Activated naive CD8-positive, alpha-beta T cell treated with anti-CD3 and anti-CD28 coated beads, Interleukin-2, amount 10 ng/mL, durations not matched to agents 7 days and 5 days (primary cell): ENCODE data around the gene SH3GL3. TPM values are rescaled to one million over a fixed set of nuclear protein-coding genes. Genes with fewer than 3 reads are reported as not detected.

ENCODE experiments used
- ATAC-seq: fragments of 150-1000 bp; cut with Tn5 transposase; one replicate; pipeline ENCODE4 v1.10.0; 2021; ENCODE audit warnings: low read depth, moderate library complexity
- POLR2A ChIA-PET: fragments of 350-600 bp; sonication (Branson Sonifier 250); formaldehyde crosslinking; loops from one replicate; lab custom pipeline; 2021; ENCODE audit warnings: antibody characterized with exemption; lab: Charles Lee
- DNase-seq: peaks from one replicate; pipeline ENCODE4 v3.0.0; 2021
- H3K27ac Mint-ChIP-seq: one replicate; pipeline ENCODE4 v1.8.0; 2022; ENCODE audit warnings: mild to moderate bottlenecking, mixed read lengths
- H3K27me3 Mint-ChIP-seq: one replicate; pipeline ENCODE4 v1.8.0; 2022; ENCODE audit warnings: mild to moderate bottlenecking, moderate library complexity, mixed read lengths
- H3K36me3 Mint-ChIP-seq: one replicate; pipeline ENCODE4 v1.8.0; 2021; ENCODE audit warnings: mild to moderate bottlenecking, mixed read lengths
- H3K4me1 Mint-ChIP-seq: one replicate; pipeline ENCODE4 v1.8.0; 2021; ENCODE audit warnings: mixed read lengths
- H3K4me3 Mint-ChIP-seq: one replicate; pipeline ENCODE4 v1.8.0; 2022; ENCODE audit warnings: mild to moderate bottlenecking, moderate library complexity, mixed read lengths
- H3K9me3 Mint-ChIP-seq: one replicate; pipeline ENCODE4 v1.8.0; 2021; ENCODE audit warnings: mixed read lengths
- total RNA-seq, 2 experiments: library from RNA; stranded (reverse); gene quantifications; one replicate each; pipeline ENCODE4 v1.2.3, GENCODE V29; 2021

SH3GL3 gene
- total RNA-seq, 2 experiments from 2014 or later, result not detected

GRCh38 chr15:83443076-83443847 is 3.9 kb upstream of the SH3GL3 start:
- H3K27ac Mint-ChIP-seq, result no peak overlapping the region
- POLR2A ChIA-PET, result no interaction called here
- peaks cover 10% of the 10 kb centered on the region for H3K4me1 Mint-ChIP-seq
- H3K4me3 Mint-ChIP-seq, result no peak overlapping the region
- H3K36me3 Mint-ChIP-seq, result no peaks in the 10 kb centered on the region
- H3K9me3 Mint-ChIP-seq, result no peaks in the 10 kb centered on the region
- ATAC-seq (no peak), DNase-seq (no peak)
- H3K27me3 Mint-ChIP-seq, result peaks cover 26% of the 10 kb centered on the region

DNA sequence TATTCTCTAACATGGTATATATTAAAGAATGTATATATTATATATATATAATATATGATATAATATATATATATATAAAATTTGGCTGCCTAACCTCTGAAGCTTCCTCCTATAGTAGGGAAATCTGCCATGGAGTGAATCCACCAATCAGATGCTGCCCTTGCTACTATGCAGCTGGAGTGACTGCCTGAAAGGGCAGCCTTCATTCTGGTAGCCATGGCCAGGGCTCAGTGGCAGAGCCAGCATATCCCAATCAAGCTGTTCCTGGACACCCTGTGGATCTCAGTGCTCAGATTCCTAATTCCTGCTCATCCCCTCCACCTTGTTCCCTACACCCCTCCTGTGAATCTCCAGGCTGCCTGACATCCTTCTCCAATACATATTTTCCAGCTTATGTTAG is 2.2 kb upstream of the SH3GL3 start:
- H3K9me3 Mint-ChIP-seq, result no peaks in the 10 kb centered on the region
- peaks cover 41% of the 10 kb centered on the region for H3K27me3 Mint-ChIP-seq
- ATAC-seq (no peak), DNase-seq (no peak)
- H3K4me3 Mint-ChIP-seq, result no peak overlapping the region
- POLR2A ChIA-PET, result no interaction called here
- H3K36me3 Mint-ChIP-seq, result no peaks in the 10 kb centered on the region
- no peak overlapping the region for H3K27ac Mint-ChIP-seq
- peaks cover 8% of the 10 kb centered on the region for H3K4me1 Mint-ChIP-seq

DNA sequence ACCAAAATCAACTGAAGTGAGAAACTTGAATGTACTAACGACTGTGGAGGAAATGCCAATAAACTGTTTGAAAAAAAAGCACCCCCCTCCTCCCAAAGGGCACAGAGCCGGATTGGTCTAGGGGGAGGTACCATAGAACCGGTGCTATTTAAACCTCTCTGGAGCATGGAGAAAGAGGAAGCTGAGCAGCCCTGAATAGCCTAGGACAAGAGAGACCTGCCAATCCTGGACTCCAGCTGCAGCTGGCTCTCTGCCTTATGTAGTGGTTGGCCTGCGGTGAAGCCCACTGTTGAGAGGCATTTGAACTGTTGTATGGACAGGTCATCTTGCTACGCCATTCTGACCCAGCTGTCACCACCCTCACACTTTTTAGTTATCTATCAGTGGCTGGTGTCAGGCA is 1.5 kb upstream of the SH3GL3 start:
- POLR2A ChIA-PET, result no interaction called here
- Mint-ChIP-seq H3K4me3 (no peak overlapping the region), H3K4me1 (peaks cover 8% of the 10 kb centered on the region), H3K27ac (no peak overlapping the region), H3K36me3 (no peaks in the 10 kb centered on the region), H3K9me3 (no peaks in the 10 kb centered on the region), H3K27me3 (peaks cover 45% of the 10 kb centered on the region)
- DNase-seq, result no peak
- no peak for ATAC-seq

DNA sequence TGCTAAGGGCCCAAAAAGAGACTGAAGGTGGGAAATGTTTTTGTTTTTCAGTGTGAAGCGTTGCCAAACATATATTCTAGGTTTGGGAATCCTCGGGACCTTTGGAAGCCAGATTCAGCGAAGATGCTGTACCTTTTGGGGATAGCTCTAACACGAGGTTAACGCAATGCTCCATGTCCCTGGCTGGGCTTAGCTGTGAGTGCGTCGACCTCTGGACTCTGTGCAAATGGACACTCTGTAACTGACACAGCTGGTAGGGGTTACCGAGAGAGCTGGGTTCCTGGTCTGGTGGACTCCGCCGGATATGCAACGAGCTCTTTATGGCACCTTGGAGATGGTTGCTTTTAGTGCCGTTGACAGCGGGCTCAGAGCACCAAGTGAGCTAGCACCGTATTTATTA is 724 bp upstream of the SH3GL3 start:
- POLR2A ChIA-PET, result no interaction called here
- no peak for DNase-seq
- peaks cover 45% of the 10 kb centered on the region for H3K27me3 Mint-ChIP-seq
- no peaks in the 10 kb centered on the region for H3K36me3 Mint-ChIP-seq
- no peak overlapping the region for H3K27ac Mint-ChIP-seq
- ATAC-seq, result no peak
- no peak overlapping the region for H3K4me3 Mint-ChIP-seq
- H3K4me1 Mint-ChIP-seq, result peaks cover 8% of the 10 kb centered on the region
- H3K9me3 Mint-ChIP-seq, result no peaks in the 10 kb centered on the region

- Mint-ChIP-seq H3K36me3 (no peaks in the 10 kb centered on the region), H3K27me3 (peaks cover 45% of the 10 kb centered on the region), H3K27ac (no peak overlapping the region), H3K9me3 (no peaks in the 10 kb centered on the region), H3K4me3 (no peak overlapping the region), H3K4me1 (peaks cover 8% of the 10 kb centered on the region)
- POLR2A ChIA-PET, result no interaction called here
- ATAC-seq (no peak), DNase-seq (no peak)
Observed at GRCh38 chr15:83449250-83449671, 2.1 kb downstream of the SH3GL3 start.

DNA sequence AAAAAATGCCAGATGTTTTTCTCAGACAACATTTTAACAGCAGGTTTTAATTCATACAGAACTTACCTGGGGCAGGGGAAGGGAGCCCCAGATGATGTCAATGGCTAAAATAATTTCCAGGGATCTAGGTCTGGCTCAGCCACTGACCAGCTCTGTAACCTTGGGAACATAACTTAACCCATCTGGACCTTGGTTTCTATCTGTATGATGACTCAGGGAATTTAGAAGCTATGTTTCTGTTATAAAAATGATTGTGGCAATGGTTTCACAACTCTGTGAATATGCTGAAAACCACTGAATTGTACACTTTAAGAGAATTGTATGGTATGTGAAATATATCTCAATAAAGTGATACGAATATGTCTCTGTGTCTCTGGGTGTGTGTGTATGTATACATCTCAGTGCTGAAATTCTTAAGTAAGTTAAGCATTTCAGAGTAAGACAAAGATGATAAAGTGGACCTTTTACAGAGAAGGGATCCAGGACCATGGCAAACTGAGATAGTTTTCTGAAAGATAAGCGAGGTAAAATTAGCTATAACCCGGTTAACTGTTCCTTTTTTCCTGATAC is 2.9 kb downstream of the SH3GL3 start:
- ATAC-seq (no peak), DNase-seq (no peak)
- Mint-ChIP-seq H3K4me1 (peaks cover 8% of the 10 kb centered on the region), H3K9me3 (no peaks in the 10 kb centered on the region), H3K4me3 (no peak overlapping the region), H3K27ac (no peak overlapping the region), H3K27me3 (peaks cover 44% of the 10 kb centered on the region), H3K36me3 (no peaks in the 10 kb centered on the region)
- POLR2A ChIA-PET, result no interaction called here

DNA sequence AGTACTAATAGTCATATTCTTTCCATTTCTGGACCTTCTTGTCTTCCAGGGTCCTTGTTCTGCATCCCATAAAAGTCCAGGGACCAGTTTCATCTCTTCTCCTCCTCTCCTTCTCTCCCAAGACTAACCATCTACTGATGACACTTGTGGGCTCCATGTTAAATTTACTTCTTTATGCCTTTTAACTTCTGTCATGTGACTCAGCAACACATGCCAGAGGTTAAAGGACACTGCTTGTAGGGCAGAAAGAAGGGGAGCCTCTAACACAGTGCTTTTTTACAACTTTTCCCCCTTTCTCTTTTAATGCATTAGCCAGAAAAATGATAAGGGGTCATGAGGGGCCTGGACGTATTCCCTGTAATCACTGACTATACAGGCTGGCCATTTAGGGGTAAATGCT is 10.0 kb downstream of the SH3GL3 start:
- DNase-seq (no peak), ATAC-seq (no peak)
- Mint-ChIP-seq H3K9me3 (no peaks in the 10 kb centered on the region), H3K4me3 (no peak overlapping the region), H3K27ac (no peak overlapping the region), H3K36me3 (no peaks in the 10 kb centered on the region), H3K4me1 (no peaks in the 10 kb centered on the region), H3K27me3 (peaks cover 2% of the 10 kb centered on the region)
- POLR2A ChIA-PET, result no interaction called here

GRCh38 chr15:83458381-83458780 is 11.2 kb downstream of the SH3GL3 start:
- Mint-ChIP-seq H3K27me3 (peaks cover 2% of the 10 kb centered on the region), H3K27ac (no peak overlapping the region), H3K4me3 (no peak overlapping the region), H3K9me3 (no peaks in the 10 kb centered on the region), H3K4me1 (no peaks in the 10 kb centered on the region), H3K36me3 (no peaks in the 10 kb centered on the region)
- no peak for ATAC-seq
- DNase-seq, result no peak
- POLR2A ChIA-PET, result no interaction called here

GRCh38 chr15:83462026-83462425 is 14.9 kb downstream of the SH3GL3 start:
- no peak for ATAC-seq
- POLR2A ChIA-PET, result no interaction called here
- Mint-ChIP-seq H3K36me3 (no peaks in the 10 kb centered on the region), H3K4me3 (no peak overlapping the region), H3K27ac (no peak overlapping the region), H3K4me1 (peaks cover 2% of the 10 kb centered on the region), H3K9me3 (no peaks in the 10 kb centered on the region), H3K27me3 (peaks cover 5% of the 10 kb centered on the region)
- no peak for DNase-seq

GRCh38 chr15:83462953-83463433 is 15.9 kb downstream of the SH3GL3 start:
- Mint-ChIP-seq H3K36me3 (no peaks in the 10 kb centered on the region), H3K27me3 (peaks cover 5% of the 10 kb centered on the region), H3K27ac (no peak overlapping the region), H3K4me1 (peaks cover 2% of the 10 kb centered on the region), H3K9me3 (no peaks in the 10 kb centered on the region), H3K4me3 (no peak overlapping the region)
- ATAC-seq (no peak), DNase-seq (no peak)
- POLR2A ChIA-PET, result no interaction called here

DNA sequence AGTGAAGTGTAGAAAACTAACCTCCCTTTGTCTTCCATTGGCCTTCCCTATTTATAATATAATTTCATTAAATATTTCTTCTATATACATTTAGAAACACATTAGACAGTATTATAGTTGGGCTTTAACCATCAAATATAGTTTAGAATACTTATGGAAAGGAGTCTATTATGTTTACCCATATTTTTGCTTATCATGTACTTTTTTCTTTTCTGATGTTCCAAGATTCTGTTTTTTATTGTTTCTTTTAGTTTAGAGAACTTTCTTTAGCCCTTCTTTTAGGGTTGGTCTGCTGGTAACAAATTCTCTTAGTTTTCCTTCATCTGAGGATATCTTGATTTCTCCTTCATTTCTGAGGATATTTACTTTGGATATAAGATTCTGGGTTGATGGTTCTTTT is 23.7 kb downstream of the SH3GL3 start:
- ATAC-seq, result no peak
- POLR2A ChIA-PET, result no interaction called here
- Mint-ChIP-seq H3K4me3 (no peak overlapping the region), H3K4me1 (peaks cover under 1% of the 10 kb centered on the region), H3K27me3 (peaks cover 6% of the 10 kb centered on the region), H3K27ac (no peak overlapping the region), H3K9me3 (no peaks in the 10 kb centered on the region), H3K36me3 (no peaks in the 10 kb centered on the region)
- DNase-seq, result no peak

- H3K9me3 Mint-ChIP-seq, result no peaks in the 10 kb centered on the region
- POLR2A ChIA-PET, result no interaction called here
- H3K27me3 Mint-ChIP-seq, result peaks cover 6% of the 10 kb centered on the region
- no peak for DNase-seq
- H3K4me3 Mint-ChIP-seq, result no peak overlapping the region
- no peaks in the 10 kb centered on the region for H3K4me1 Mint-ChIP-seq
- H3K36me3 Mint-ChIP-seq, result no peaks in the 10 kb centered on the region
- no peak overlapping the region for H3K27ac Mint-ChIP-seq
- ATAC-seq, result no peak
Observed at GRCh38 chr15:83471307-83471866, 24.2 kb downstream of the SH3GL3 start.

DNA sequence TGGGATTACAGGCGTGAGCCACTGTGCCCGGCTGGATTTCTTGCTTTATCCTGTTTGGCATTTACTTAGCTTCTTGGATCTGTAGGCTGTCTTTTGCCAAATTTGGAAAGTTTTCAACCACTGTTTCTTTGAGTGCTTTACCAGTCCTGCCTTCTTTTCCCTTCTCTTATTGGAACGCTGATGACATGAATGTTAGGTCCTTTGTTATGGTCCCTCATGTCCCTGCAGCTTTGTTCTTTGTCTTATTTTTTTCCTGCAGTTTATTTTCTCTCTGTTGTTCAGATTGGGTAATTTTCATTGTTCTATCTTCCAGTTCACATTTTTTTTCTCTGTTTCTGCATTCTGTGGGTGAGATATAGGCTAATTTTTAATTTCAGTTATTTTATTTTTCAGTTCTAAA is 25.0 kb downstream of the SH3GL3 start:
- no peak for ATAC-seq

DNA sequence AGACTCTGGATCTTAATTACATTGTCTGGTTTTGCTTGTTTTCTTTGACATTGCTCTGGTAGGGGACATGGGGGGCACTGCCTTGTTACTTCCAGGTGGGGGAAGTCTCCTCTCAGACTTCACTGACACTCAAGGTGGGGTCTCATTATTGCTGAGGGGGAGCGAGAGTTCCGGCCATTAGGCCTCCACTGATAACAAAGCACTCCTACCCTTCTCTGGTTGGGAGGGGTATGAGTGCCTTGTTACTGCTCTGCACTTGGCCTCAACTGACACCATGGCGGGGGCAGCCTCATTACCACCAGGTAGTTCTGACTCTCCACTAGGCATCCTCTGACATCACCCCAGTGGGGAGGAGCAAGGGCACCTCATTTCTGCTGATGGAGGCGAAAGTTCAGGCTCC is 25.7 kb downstream of the SH3GL3 start:
- ATAC-seq (no peak), DNase-seq (no peak)
- H3K9me3 Mint-ChIP-seq, result no peaks in the 10 kb centered on the region
- no peak overlapping the region for H3K4me3 Mint-ChIP-seq
- H3K4me1 Mint-ChIP-seq, result no peaks in the 10 kb centered on the region
- peaks cover 6% of the 10 kb centered on the region for H3K27me3 Mint-ChIP-seq
- no peaks in the 10 kb centered on the region for H3K36me3 Mint-ChIP-seq
- POLR2A ChIA-PET, result no interaction called here
- H3K27ac Mint-ChIP-seq, result no peak overlapping the region

More for the DNA sequence above, 25.0 kb downstream of the SH3GL3 start:
- Mint-ChIP-seq H3K4me3 (no peak overlapping the region), H3K27me3 (peaks cover 6% of the 10 kb centered on the region), H3K4me1 (no peaks in the 10 kb centered on the region), H3K27ac (no peak overlapping the region), H3K9me3 (no peaks in the 10 kb centered on the region), H3K36me3 (no peaks in the 10 kb centered on the region)
- no peak for DNase-seq
- POLR2A ChIA-PET, result no interaction called here
